WTC11 (cell line): ENCODE measurements around the gene SLC66A2.

Source experiments
- JAZF1 ChIP-seq: fragments of 250-450 bp; sonication (Bioruptor Pico); IDR thresholded peaks from 2 replicates; pipeline ENCODE4 v1.9.0; 2021; ENCODE audit warnings: moderate library complexity, mild to moderate bottlenecking, inconsistent platforms
- PRRX2 ChIP-seq: fragments of 250-450 bp; sonication (Bioruptor Pico); IDR thresholded peaks from 2 replicates; pipeline ENCODE4 v1.8.0; 2021; ENCODE audit warnings: mild to moderate bottlenecking
- RELA ChIP-seq: sonication (generic); formaldehyde crosslinking; IDR thresholded peaks from 2 replicates; pipeline ENCODE4 v1.8.1; 2022; ENCODE audit warnings: missing genetic modification reagents, mild to moderate bottlenecking, borderline replicate concordance
- TF ChIP-seq, protein P1 (sequence below): fragments of 200-600 bp; IDR thresholded peaks from 2 replicates; pipeline ENCODE4 v1.8.0; 2022; ENCODE audit warnings: antibody characterized with exemption
- TF ChIP-seq, protein P2 (sequence below): sonication (generic); formaldehyde crosslinking; IDR thresholded peaks from 2 replicates; pipeline ENCODE4 v1.8.1; 2023; ENCODE audit warnings: mild to moderate bottlenecking, missing genetic modification reagents, moderate library complexity

DNA sequence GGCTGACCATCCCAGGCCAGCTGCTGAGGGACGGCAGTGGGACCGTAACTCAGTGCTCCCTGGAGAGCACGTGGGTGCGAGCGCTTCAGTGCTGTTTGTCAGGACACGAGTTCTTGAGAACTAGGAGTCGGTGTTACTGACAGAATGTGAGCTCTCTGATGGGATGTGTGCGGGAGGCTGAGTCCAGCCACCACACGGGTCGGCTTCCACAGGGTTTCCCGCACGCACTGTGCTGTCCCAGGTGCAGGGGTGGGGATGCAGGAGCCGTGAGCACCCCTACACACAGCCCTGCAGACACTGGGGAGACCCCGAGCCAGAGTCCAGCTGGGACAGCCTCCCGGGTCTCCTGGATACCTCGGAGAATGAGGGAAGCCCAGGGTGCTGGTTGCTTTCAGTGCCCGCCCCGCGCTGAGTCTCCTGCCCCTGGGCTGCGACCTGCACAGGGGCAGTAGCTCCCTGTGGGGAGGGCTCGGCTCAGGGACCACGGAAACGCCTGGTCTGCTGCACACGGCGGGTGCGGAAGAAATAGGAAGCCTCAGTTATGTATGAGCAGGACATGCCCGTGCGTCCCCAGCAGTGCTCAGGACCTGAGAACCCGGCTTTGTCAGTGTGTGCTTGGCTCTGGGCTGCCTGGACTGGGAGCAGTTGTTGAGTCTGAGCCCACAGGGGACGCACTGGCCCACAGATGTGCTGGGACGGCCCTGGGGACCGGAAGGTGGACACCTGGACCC, 82.5 kb downstream of the SLC66A2 start:
- no peak for TF ChIP-seq PRRX2 (CRISPR knock-in tag)
- no peak for TF ChIP-seq JAZF1 (CRISPR knock-in tag)
- TF ChIP-seq, protein P1, sequence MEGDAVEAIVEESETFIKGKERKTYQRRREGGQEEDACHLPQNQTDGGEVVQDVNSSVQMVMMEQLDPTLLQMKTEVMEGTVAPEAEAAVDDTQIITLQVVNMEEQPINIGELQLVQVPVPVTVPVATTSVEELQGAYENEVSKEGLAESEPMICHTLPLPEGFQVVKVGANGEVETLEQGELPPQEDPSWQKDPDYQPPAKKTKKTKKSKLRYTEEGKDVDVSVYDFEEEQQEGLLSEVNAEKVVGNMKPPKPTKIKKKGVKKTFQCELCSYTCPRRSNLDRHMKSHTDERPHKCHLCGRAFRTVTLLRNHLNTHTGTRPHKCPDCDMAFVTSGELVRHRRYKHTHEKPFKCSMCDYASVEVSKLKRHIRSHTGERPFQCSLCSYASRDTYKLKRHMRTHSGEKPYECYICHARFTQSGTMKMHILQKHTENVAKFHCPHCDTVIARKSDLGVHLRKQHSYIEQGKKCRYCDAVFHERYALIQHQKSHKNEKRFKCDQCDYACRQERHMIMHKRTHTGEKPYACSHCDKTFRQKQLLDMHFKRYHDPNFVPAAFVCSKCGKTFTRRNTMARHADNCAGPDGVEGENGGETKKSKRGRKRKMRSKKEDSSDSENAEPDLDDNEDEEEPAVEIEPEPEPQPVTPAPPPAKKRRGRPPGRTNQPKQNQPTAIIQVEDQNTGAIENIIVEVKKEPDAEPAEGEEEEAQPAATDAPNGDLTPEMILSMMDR, result no peak
- TF ChIP-seq, protein P2, sequence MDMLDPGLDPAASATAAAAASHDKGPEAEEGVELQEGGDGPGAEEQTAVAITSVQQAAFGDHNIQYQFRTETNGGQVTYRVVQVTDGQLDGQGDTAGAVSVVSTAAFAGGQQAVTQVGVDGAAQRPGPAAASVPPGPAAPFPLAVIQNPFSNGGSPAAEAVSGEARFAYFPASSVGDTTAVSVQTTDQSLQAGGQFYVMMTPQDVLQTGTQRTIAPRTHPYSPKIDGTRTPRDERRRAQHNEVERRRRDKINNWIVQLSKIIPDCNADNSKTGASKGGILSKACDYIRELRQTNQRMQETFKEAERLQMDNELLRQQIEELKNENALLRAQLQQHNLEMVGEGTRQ, result no peak
- no peak for TF ChIP-seq RELA (CRISPR knock-in tag)
